ES-I3 (cell line): ENCODE results near the gene CEP85.

ENCODE experiments used
- H3K36me3 ChIP-seq: 2 replicates; pipeline ENCODE4 v1.6.1; 2013; ENCODE audit warnings: mild to moderate bottlenecking, low read length, control low read depth, moderate library complexity; ENCODE audit not compliant: insufficient read depth
- H3K4me1 ChIP-seq: 2 replicates; pipeline ENCODE4 v1.6.1; 2013; ENCODE audit warnings: mild to moderate bottlenecking, control low read depth, low read length; ENCODE audit not compliant: insufficient read depth
- H3K9ac ChIP-seq: 2 replicates; pipeline ENCODE4 v1.6.1; 2013; ENCODE audit warnings: low read depth, mild to moderate bottlenecking, low read length, moderate library complexity
- H3K9me3 ChIP-seq: 2 replicates; pipeline ENCODE4 v1.6.1; 2013; ENCODE audit warnings: mild to moderate bottlenecking, low read length, moderate library complexity; ENCODE audit not compliant: control insufficient read depth, insufficient read depth

Gene CEP85

GRCh38 chr1:26233903-26234643, at the start of gene CEP85:
Gene CEP85, plus strand, starts transcription at chr1:26234200. Its CDS starts 5,584 bp downstream, at chr1:26239784.
- H3K9ac ChIP-seq = peak within 1 kb of the TSS; percentile 76
- no peaks in the 10 kb centered on the region for H3K36me3 ChIP-seq
- H3K9me3 ChIP-seq = no peaks in the 10 kb centered on the region
- H3K4me1 ChIP-seq = peaks cover 4% of the 10 kb centered on the region; the same call in 1 of the 2 replicates

DNA sequence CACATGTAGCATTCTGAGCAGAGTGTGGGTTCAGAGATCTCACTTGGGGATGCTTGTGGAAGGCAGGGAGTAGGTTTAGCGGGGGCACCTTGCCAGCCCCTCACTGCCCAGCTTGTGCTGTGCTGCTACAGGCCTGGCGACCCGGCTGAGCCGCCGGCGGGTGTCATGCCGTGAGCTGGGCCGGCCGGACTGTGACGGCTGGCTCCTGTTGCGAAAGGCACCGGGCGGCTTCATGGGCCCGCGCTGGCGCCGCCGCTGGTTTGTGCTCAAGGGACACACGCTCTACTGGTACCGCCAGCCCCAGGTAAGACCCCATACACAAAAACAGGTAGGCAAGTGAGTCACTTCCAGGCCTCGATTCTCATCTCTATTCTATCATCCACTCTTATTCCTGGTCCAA, 49.1 kb upstream of the CEP85 start:
- no peaks in the 10 kb centered on the region for H3K9me3 ChIP-seq
- no peaks in the 10 kb centered on the region; the same call in 1 of the 2 replicates for H3K36me3 ChIP-seq
- H3K9ac ChIP-seq = no peak overlapping the region
- no peaks in the 10 kb centered on the region for H3K4me1 ChIP-seq

- no peaks in the 10 kb centered on the region; the same call in 1 of the 2 replicates for H3K4me1 ChIP-seq
- H3K9me3 ChIP-seq = no peaks in the 10 kb centered on the region
- no peak overlapping the region for H3K9ac ChIP-seq
- no peaks in the 10 kb centered on the region for H3K36me3 ChIP-seq
These were observed 46.1 kb upstream of the CEP85 start for GRCh38 chr1:26187882-26188281.

- no peak overlapping the region for H3K9ac ChIP-seq
- no peaks in the 10 kb centered on the region; the same call in 1 of the 2 replicates for H3K4me1 ChIP-seq
- no peaks in the 10 kb centered on the region for H3K9me3 ChIP-seq
- H3K36me3 ChIP-seq = no peaks in the 10 kb centered on the region
These were observed 45.5 kb upstream of the CEP85 start for GRCh38 chr1:26188477-26188876.

GRCh38 chr1:26189331-26189730, 44.7 kb upstream of the CEP85 start:
- Histone ChIP-seq H3K4me1 (no peaks in the 10 kb centered on the region; the same call in 1 of the 2 replicates), H3K36me3 (no peaks in the 10 kb centered on the region), H3K9ac (no peak overlapping the region), H3K9me3 (no peaks in the 10 kb centered on the region)

DNA sequence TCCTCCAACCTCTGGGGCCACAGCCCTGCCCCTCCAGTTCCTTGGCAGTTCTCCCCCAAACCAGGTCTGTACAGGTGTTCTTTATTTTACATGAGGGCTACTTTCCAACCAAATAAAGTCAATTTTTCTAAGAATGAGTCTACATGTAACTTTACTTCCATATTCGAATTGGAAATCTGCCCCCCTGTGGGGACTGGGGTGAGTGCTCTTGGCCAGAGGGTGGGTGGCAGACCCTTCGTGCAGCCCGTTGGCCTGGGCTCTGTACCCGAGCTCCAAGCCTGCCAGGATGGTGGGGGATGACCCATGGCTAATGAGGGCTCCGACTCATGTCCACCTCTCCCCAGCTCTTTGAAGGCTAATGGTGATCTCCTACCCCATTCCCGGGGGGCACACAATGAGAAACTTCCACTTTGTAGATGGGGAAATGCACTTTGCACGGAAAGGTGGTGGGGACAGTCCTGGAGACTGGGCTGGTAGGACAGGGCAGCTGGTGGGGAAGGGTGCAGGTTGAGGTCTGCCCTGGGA, 44.2 kb upstream of the CEP85 start:
- Histone ChIP-seq H3K9ac (no peak overlapping the region), H3K9me3 (no peaks in the 10 kb centered on the region), H3K4me1 (no peaks in the 10 kb centered on the region; the same call in 1 of the 2 replicates), H3K36me3 (no peaks in the 10 kb centered on the region)

DNA sequence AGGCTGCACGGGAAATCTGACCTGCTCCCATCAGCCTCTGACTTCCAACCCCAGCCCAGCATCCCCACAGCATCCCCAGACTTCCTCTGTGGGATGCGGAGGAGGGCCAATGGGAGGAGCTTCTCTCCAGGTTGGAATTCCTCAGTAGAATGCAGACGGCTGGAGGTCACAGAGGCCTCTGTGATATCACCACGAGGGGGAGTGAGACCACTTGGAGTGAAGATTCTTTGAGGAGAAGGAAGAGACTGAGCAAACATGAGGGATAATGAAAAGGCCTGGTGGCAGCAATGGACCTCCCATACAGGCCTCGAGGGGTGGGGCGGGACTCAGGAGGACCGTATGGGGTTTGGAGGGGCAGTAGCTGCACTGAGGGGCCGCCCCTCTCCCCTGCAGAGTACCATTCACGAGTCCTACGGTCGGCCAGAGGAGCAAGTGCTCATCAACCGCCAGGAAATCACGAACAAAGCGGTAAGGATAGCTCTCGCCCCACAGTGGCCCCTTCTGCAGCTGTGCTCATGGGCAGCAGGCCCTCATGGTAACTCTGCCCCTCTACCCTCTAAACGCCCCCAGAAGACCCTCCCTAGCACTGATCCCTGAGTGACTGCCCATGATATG, 43.5 kb upstream of the CEP85 start, which contains the start of gene CATSPER4:
Gene CATSPER4, plus strand, starts transcription at position 230 of the 615 bp plus-strand sequence. Its CDS starts 26 bp downstream, at position 256.
- H3K36me3 ChIP-seq = no peaks in the 10 kb centered on the region
- no peaks in the 10 kb centered on the region for H3K9me3 ChIP-seq
- no peaks in the 10 kb centered on the region; the same call in 1 of the 2 replicates for H3K4me1 ChIP-seq
- no peak within 1 kb of the TSS for H3K9ac ChIP-seq

DNA sequence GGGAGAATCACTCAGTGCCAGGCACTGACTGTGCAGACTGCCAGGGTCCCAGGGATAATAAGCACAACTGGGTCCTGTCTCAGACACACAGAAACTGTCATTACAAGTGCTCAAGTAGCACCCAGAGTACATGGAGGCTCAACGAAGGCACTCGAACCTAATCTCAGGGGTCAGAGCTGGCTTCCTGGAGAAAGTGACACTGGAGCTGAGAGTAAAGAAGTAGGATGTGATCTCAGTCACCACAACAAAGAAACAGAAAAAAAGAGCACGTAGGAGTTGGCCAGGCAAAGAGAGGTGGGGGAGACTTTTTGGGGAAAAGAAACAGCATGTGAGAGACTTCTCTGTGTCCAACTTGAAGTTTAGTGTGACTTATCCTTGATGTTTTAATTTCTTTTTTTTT, 42.3 kb upstream of the CEP85 start:
- Histone ChIP-seq H3K4me1 (no peaks in the 10 kb centered on the region; the same call in 1 of the 2 replicates), H3K9me3 (no peaks in the 10 kb centered on the region), H3K36me3 (no peaks in the 10 kb centered on the region), H3K9ac (no peak overlapping the region)

DNA sequence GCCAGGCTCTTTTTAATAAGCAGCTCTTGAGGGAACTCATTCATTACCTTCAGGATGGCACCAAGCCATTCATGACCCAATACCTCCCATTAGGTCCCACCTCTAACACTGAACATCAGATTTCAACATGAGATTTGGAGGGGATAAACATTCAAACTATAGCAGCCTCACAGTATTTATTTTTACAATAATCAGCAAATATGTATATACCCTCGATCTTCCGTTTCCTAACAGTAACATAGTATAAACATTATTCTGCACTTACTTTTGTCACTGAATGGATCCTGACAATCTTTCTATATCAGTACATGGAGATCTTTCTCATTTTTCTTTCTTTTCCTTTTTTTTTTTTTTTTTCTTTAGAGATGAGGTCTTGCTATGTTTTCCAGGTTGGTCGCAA, 38.2 kb upstream of the CEP85 start:
- Histone ChIP-seq H3K36me3 (no peaks in the 10 kb centered on the region), H3K9ac (no peak overlapping the region), H3K9me3 (no peaks in the 10 kb centered on the region), H3K4me1 (peaks cover 3% of the 10 kb centered on the region; the same call in 1 of the 2 replicates)

GRCh38 chr1:26197301-26197700, 36.7 kb upstream of the CEP85 start:
- Histone ChIP-seq H3K36me3 (no peaks in the 10 kb centered on the region), H3K9me3 (no peaks in the 10 kb centered on the region), H3K9ac (no peak overlapping the region), H3K4me1 (peaks cover 3% of the 10 kb centered on the region; the same call in 1 of the 2 replicates)

DNA sequence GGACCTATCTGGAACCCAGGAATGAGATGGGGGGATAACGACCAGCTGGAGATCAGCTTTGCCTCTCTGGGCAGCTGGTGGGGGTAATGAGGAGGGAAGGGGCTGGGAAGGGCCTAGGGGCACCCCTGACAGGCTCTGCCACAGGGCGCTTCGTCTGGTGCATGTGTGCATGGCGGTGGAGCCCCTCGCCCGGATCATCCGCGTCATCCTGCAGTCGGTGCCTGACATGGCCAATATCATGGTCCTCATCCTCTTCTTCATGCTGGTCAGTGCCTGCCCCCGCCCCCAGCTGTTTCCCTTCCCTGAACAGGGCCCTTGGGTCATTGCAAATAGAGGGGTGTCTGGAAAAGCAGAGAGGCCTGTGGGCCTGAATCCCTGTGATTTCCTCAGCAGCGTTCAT, 36.2 kb upstream of the CEP85 start:
- H3K9me3 ChIP-seq = no peaks in the 10 kb centered on the region
- no peaks in the 10 kb centered on the region for H3K36me3 ChIP-seq
- H3K9ac ChIP-seq = no peak overlapping the region
- H3K4me1 ChIP-seq = peaks cover 3% of the 10 kb centered on the region; the same call in 1 of the 2 replicates

DNA sequence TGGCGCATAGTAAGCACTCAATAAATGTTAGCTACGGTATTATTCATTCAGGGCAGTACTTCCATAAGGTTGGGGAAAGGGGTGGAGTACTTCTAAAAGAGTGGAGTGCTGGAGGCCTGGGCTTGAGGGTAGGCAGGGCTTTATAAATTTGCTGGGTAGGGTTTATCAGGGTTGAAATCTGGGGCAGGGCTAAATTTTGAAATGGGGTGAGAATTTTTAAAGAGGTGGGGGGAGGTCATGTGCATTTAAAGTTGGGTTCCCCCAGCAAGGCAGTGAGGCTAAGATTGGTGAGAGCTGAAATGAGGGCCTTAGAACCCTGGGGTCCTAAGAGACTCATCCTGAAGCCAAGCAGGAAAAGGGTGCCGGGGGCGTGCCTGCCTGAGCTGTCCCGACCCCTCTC, 33.6 kb upstream of the CEP85 start:
- Histone ChIP-seq H3K9me3 (no peaks in the 10 kb centered on the region), H3K9ac (peak overlapping the region; percentile 43; the same call in 1 of the 2 replicates), H3K36me3 (no peaks in the 10 kb centered on the region), H3K4me1 (peaks cover 11% of the 10 kb centered on the region; the same call in 1 of the 2 replicates)

- no peaks in the 10 kb centered on the region for H3K9me3 ChIP-seq
- peaks cover 7% of the 10 kb centered on the region; the same call in 1 of the 2 replicates for H3K4me1 ChIP-seq
- H3K36me3 ChIP-seq = no peaks in the 10 kb centered on the region
- H3K9ac ChIP-seq = no peak overlapping the region
These were observed 30.2 kb upstream of the CEP85 start for GRCh38 chr1:26203642-26204318.

GRCh38 chr1:26210147-26210870, 23.7 kb upstream of the CEP85 start:
- no peaks in the 10 kb centered on the region for H3K36me3 ChIP-seq
- H3K9ac ChIP-seq = no peak overlapping the region
- no peaks in the 10 kb centered on the region for H3K9me3 ChIP-seq

More at GRCh38 chr1:26210147-26210870, 23.7 kb upstream of the CEP85 start:
- H3K4me1 ChIP-seq = no peaks in the 10 kb centered on the region
